GM19351 (cell line): ENCODE results near the gene TBL1XR1.
"Not testable (repeated sequence)": the region's sequence is repeated elsewhere in the genome, so short reads cannot be mapped to it uniquely, and the experiment has no call there.

Experiments
- ATAC-seq: cut with Tn5 transposase; IDR thresholded peaks from one replicate; pipeline ENCODE4 v1.9.1; 2021; ENCODE audit warnings: mild to moderate bottlenecking, moderate library complexity; ENCODE audit not compliant: unreplicated experiment

Gene TBL1XR1

DNA sequence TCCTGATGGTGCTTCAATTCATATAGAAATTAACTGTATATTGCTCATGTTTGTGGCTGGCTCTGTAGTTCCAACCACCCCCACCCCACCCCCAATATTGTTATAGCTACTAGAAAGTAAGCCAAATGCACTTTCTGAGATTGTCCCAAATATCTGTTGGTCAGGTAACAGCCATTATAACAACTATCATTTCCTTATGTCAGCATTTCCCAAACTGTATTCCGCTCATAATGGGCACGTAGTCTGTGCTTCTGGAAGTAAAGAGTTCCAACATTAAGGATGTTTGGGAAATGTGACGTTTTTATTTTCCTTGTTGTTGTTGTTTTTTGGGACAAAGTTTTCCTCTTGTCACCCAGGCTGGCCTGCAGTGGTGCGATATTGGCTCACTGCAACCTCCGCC lies 12.2 kb upstream of the TBL1XR1 start:
- ATAC-seq = no peak

GRCh38 chr3:177208781-177209180 lies 11.5 kb upstream of the TBL1XR1 start:
- no peak for ATAC-seq

DNA sequence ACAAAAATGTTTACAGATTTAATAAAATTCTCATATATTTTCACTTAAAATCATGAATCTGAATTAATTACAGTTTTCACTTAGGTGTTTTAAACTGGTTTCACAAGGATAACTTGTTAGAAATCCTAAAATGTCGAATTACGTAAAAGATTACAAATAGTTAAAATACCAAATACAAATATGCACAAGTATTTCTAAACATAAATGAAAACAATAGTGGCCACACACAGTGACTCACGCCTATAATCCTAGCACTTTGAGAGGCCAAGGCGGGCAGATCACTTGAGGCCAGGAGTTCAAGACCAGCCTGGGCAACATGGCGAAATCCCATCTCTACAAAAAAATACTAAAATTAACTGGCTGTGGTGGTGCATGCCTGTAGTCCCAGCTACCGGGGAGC lies 10.9 kb upstream of the TBL1XR1 start:
- no peak for ATAC-seq

DNA sequence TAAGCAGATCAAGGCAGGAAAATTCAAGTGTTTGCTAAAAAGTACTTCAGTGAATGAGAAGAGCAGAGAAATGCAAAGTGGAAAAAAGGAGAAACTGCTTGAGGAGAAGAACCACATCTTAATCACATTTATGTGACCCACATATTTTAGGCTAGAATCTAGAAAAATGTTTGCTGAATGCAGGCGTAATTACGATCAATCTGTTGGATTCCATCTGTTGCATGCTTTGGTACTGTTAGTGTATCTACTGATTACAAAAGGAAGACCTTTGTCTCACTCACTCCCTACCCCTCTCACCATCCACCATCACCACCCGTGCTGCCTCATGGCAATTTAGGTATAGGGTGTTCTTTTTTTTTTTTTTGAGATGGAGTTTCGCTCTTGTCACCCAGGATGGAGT lies 9.7 kb upstream of the TBL1XR1 start:
- ATAC-seq = no peak

DNA sequence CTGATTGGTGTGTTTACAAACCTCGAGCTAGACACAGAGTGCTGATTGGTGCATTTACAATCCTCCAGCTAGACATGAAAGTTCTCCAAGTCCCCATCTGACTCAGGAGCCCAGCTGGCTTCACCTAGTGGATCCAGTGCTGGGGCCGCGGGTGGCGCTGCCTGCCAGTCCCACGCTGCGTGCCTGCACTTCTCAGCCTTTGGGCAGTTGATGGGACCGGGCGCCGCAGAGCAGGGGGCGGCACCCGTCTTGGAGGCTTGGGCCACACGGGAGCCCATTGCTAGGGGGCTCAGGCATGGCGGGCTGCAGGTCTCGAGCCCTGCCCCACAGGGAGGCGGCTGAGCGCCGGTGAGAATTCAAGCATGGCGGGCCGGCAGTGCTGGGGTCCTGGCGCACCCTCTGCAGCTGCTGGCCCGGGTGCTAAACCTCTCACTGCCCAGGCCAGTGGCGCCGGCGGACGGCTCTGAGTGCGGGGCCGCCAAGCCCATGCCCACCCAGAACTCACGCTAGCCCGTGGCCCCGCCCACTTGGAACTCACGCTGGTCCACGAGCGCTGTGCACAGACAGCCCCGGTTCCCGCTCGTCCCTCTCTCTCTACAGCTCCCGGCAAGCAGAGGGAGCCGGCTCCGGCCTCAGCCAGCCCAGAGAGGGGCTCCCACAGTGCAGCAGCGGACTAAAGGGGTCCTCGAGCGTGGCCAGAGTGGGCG lies 6.6 kb upstream of the TBL1XR1 start:
- no peak for ATAC-seq

GRCh38 chr3:177203016-177203415 lies 5.7 kb upstream of the TBL1XR1 start:
- not testable (repeated sequence) for ATAC-seq

GRCh38 chr3:177201700-177202397 lies 4.6 kb upstream of the TBL1XR1 start:
- peak; percentile 69 for ATAC-seq

GRCh38 chr3:177199206-177199760 lies 2.0 kb upstream of the TBL1XR1 start:
- no peak for ATAC-seq

- peak; percentile 32 for ATAC-seq
Observed at GRCh38 chr3:177197727-177198460, 612 bp upstream of the TBL1XR1 start.

DNA sequence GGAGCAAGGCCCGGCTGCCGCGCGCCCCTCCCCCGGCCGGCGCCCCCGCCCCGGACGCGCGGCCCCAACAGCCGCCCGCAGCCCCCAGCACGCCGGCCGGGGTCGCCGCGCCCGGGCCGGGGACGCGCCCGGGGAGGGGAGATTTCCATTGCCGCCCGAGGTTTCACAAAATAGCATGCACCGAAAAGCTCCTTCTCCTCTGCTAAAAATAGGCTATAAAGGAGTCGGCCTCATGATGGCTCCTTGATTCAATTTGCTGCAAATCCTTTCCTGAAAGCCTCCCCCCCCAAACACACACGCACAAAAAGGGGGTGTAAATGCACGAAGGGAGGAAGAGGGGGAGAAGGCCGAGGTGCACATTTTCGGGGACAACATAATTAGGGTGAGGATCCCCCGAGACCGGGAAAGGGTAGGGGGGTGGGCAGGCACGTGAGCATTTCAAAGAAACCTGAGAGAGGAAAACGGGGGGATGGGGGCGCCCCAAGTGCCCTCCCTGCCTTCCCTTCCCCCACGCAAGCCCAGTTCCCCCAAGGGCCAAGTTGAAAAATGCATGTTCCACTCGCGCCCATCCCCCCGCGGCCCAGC lies 734 bp downstream of the TBL1XR1 start:
- no peak for ATAC-seq

DNA sequence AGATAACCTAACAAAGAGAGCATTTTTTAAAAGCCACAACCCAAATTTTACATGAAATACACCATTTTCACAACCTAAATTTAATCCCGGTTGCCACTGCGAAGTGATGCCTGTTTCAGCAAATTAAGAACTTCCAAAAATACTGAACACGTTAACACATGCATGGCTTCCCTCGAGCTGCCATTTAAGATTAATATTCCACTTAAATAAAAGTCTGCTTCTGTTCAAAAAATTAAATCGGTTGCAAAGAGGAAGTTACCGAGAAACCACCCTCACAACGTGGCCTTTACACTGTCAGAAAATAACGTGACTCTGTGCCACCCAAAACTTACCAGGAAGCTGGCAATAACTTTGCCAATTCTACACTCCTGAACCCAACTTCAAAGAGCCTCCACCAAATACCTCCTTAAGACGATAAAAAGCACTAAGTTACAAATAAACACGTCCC lies 1.2 kb downstream of the TBL1XR1 start:
- no peak for ATAC-seq

- no peak for ATAC-seq
Observed at GRCh38 chr3:177195242-177195991, 1.9 kb downstream of the TBL1XR1 start.

DNA sequence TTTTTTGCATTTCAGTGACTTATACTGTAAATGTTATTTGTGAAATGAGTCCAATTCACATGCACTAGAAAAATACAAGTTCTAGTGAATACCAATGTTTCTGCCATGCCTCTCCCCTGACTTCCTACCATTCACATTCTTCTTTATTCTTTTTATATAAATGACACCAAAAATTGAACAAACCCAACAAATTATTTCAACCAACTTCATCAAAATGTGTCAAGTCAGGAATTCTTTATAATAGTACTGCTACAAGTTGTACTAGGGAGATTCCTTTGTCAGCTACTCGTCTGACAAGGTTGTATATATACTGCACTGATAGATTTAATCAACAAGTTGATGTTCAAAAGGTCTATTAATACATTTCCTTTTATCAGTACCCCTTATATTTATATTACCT lies 3.0 kb downstream of the TBL1XR1 start:
- no peak for ATAC-seq

GRCh38 chr3:177193688-177194268 lies 3.5 kb downstream of the TBL1XR1 start:
- ATAC-seq = no peak

DNA sequence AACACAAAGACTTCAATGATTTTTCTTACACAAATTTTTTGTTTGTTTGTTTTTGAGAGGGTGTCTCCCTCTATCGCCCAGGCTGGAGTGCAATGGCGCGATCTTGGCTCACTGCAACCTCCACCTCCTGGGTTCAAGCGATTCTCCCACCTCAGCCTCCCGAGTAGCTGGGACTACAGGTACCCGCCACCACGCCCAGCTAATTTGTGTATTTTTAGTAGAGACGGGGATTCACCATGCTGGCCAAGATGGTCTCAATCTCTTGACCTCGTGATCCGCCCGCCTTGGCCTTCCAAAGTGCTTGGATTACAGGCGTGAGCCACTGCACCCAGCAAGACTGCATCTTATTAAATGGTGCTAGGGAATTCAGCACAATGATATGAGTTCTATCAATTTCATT lies 4.0 kb downstream of the TBL1XR1 start:
- ATAC-seq = not testable (repeated sequence)

DNA sequence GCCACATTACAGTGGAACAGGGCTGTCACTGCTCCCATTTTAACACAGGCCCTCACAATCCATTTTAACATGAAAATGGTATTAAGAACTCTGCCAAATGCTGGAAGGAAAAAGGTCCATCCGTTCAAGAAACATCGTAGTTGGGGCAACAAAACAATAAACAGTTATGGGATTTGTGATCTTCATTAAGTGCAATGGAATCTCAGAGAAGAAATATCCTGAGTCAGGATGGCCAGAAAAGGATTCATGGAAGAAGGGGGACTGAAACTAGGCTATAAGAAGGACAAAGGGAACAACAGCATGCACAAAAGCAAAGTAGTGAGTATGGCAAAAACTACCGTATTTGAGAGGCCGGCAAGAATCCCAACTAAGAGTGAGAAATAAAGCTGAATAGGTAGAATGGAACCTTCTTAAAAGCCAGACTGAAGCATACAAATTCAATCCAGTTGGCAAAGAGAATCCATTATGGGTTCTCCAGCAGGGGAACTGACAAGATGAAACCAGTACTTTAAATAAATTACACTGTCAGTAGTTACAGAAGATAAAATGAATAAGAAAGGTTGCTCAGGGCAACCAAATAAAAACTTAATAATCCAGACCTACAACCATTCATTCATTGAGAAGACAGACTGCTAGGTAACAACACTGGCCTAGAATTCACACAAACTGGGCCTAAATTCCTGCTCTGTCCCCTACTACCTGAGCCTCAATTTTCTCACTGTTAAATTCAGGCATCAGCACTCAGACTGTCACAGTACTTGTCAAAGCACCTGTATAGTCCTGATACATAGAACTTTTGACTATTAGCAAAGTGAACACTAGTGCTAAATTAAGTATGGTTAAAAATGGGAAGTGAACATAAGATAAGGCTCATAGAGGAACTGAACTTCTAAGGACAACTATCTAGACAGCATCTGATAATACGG lies 6.3 kb downstream of the TBL1XR1 start:
- peak; percentile 39 for ATAC-seq

GRCh38 chr3:177190184-177190583 lies 7.1 kb downstream of the TBL1XR1 start:
- not testable (repeated sequence) for ATAC-seq

DNA sequence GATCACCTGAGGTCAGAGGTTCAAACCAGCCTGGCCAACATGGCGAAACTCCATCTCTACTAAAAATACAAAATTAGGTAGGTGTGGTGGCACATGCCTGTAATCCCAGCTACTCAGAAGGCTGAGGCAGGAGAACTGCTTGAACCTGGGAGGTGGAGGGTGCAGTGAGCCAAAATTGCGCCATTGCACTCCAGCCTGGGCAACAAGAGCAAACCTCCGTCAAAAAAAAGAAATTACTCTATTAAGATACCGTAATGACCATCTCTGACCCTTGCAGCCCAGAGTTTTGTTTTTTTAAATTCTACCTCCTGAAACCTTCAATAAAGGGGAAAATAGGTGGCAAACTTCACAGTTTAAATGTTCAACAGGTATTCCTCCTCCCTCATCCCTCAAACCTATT lies 9.0 kb downstream of the TBL1XR1 start:
- not testable (repeated sequence) for ATAC-seq

DNA sequence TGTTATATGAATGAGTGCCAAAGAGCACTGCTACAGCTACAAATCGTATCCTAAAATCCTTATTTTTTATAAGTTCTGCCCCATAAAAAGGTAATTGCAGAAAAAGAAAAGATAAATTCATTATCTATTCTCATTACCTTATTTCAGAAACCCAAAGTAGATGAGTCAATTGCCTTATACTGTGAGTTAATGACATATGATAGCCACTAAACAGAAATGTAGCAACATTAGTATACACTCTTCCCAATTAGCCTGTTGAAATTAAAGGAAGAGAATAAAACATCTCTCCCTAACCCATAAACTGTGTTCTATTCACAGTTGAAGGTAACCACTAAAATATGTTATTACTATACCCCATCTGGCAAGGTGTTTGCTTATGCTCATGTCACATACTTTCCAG lies 11.0 kb downstream of the TBL1XR1 start:
- no peak for ATAC-seq
